ENCODE data around the gene BST2.
"Not testable (repeated sequence)": the region's sequence is repeated elsewhere in the genome, so short reads cannot be mapped to it uniquely, and the experiment has no call there.

BST2 gene

DNA sequence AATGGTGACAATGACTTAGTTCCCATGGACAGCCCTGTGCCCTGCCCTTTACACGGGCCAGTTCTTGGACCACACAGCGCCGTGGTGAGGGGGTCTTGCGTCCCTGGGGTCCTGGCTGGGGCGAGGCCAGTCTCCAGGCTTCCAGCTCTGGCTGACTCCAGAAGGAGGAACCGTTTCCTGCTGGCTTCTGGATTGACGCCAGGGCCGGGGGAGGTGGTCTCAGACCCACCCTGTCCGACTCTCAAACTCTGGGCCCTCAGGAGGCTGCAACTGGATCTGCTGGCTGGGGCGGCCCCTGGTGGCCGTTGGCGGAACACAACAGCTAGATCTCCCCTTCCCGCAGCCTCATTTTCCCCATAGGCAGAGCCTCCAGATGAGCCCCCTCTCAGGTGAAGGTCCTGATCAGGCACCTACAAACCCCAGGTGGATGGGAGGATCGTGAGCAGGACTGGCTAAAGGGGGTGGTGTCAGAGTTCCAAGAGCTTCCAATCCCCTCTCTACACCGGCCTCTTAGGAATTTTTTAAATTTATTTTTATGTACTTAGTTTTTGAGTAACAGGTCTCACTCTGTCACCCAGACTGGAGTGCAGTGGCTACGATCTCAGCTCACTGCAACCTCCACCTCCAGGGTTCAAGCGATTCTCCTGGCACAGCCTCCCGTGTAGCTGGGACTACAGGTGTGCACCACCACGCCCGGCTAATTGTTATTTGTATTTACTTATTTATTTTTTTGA lies 19.4 kb downstream of the BST2 start:
- Histone ChIP-seq H3K27ac (ENCODE audit: low read depth, low read length, severe bottlenecking) (no peak overlapping the region), H3K36me3 (ENCODE audit: control insufficient read depth, insufficient read depth, low read length) (no peaks in the 10 kb centered on the region), H3K9me3 (ENCODE audit: control insufficient read depth, low read length) (peaks cover 18% of the 10 kb centered on the region), H3K4me3 (ENCODE audit: extremely low read depth, insufficient read depth, low read length, poor library complexity, severe bottlenecking) (no peak overlapping the region), H3K4me1 (ENCODE audit: control insufficient read depth, insufficient read depth, low read length, poor library complexity, severe bottlenecking) (peaks cover 8% of the 10 kb centered on the region)
- 33 to 34% methylated on average over 12 to 13 of the region's 20 CpGs for WGBS, 2 experiments (ENCODE audit: insufficient coverage in 2 of 2)

DNA sequence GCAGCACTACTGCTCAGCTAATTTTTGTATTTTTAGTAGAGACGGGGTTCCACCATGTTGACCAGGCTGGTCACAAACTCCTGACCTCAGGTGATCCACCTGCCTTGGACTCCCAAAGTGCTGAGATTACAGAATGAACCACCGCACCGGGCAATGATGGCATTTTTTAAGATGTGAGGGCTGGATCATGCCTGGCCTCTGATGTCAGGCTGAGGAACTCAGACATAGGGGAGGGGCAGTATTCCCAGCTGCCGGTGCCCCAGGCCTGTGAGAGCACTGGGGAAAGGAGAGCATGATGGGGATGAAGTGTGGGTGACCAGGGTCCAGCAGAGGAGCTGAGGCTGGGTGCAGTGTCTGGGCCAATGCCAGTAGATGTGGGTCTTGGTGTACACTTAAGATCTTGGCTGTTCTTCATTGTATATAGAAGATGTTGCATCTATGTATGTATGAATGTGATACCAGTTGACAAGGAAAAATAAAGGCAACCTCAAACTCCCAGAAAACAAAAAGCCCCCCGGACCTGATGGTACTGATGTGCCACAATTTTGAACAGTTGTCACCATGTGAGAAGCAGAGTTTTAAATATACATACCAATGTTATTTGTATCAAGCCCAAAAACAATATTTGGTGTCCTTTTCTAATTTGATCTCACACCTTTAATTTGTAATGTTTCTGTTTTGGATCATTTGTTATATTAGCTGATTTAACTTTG lies 24.8 kb downstream of the BST2 start:
- Histone ChIP-seq H3K4me1 (ENCODE audit: control insufficient read depth, insufficient read depth, low read length, poor library complexity, severe bottlenecking) (peaks cover 34% of the 10 kb centered on the region), H3K36me3 (ENCODE audit: control insufficient read depth, insufficient read depth, low read length) (no peaks in the 10 kb centered on the region), H3K27ac (ENCODE audit: low read depth, low read length, severe bottlenecking) (no peak overlapping the region), H3K4me3 (ENCODE audit: extremely low read depth, insufficient read depth, low read length, poor library complexity, severe bottlenecking) (no peak overlapping the region), H3K9me3 (ENCODE audit: control insufficient read depth, low read length) (no peaks in the 10 kb centered on the region)
- 91 to 98% methylated on average over 4 of the region's 5 CpGs for WGBS, 2 experiments (ENCODE audit: insufficient coverage in 2 of 2)

DNA sequence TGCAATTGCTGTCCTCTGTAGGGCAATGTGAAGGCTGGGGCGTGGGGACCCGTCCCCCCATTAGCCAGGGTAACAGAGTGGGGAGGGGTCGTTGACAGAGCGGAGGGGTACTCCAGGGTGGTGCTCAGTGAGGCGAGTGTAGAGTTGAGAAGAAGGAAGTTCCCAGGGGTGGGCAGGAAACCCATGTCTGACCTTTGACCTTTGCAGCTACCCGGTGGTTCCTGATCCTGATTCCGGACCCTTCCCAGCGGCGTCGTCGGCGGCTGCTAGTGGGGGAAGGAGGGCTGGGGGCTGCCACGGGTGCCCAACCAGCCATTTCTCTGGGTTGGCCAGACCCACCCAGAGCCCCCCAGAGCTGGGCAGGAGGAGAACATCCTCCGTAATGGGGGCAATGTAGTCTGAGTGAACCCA lies 26.2 kb downstream of the BST2 start:
- H3K36me3 ChIP-seq (ENCODE audit: control insufficient read depth, insufficient read depth, low read length): no peaks in the 10 kb centered on the region
- WGBS, 2 experiments (ENCODE audit: insufficient coverage in 2 of 2): 42 to 48% methylated on average over 11 to 12 of the region's 14 CpGs
- no peaks in the 10 kb centered on the region for H3K9me3 ChIP-seq (ENCODE audit: control insufficient read depth, low read length)
- H3K4me3 ChIP-seq (ENCODE audit: extremely low read depth, insufficient read depth, low read length, poor library complexity, severe bottlenecking): no peak overlapping the region
- peak overlapping the region; percentile 30 for H3K27ac ChIP-seq (ENCODE audit: low read depth, low read length, severe bottlenecking)
- peaks cover 34% of the 10 kb centered on the region for H3K4me1 ChIP-seq (ENCODE audit: control insufficient read depth, insufficient read depth, low read length, poor library complexity, severe bottlenecking)

DNA sequence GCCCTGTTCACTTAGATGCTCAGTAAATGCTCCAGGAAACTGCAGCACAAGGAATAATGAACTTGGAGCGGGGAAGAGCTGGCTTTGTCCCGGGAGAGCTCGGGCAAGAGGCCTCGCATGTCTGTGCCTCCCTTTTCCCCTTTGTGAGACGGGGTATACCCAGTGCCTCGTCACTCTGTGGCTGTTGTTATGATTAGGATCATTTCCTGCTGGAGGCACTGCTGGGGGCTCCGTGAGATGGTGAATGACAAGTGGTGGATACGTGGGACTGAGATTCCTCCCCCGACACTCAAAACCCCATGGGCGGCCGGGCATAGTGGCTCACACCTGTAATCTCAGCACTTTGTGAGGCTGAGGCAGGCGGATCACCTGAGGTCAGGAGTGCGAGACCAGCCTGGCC lies 27.2 kb downstream of the BST2 start:
- H3K36me3 ChIP-seq (ENCODE audit: control insufficient read depth, insufficient read depth, low read length): no peaks in the 10 kb centered on the region
- H3K4me3 ChIP-seq (ENCODE audit: extremely low read depth, insufficient read depth, low read length, poor library complexity, severe bottlenecking): no peak overlapping the region
- H3K27ac ChIP-seq (ENCODE audit: low read depth, low read length, severe bottlenecking): no peak overlapping the region
- no peaks in the 10 kb centered on the region for H3K9me3 ChIP-seq (ENCODE audit: control insufficient read depth, low read length)
- WGBS, 2 experiments (ENCODE audit: insufficient coverage in 2 of 2): 82 to 87% methylated on average over 10 to 11 of the region's 13 CpGs
- peaks cover 32% of the 10 kb centered on the region for H3K4me1 ChIP-seq (ENCODE audit: control insufficient read depth, insufficient read depth, low read length, poor library complexity, severe bottlenecking)

DNA sequence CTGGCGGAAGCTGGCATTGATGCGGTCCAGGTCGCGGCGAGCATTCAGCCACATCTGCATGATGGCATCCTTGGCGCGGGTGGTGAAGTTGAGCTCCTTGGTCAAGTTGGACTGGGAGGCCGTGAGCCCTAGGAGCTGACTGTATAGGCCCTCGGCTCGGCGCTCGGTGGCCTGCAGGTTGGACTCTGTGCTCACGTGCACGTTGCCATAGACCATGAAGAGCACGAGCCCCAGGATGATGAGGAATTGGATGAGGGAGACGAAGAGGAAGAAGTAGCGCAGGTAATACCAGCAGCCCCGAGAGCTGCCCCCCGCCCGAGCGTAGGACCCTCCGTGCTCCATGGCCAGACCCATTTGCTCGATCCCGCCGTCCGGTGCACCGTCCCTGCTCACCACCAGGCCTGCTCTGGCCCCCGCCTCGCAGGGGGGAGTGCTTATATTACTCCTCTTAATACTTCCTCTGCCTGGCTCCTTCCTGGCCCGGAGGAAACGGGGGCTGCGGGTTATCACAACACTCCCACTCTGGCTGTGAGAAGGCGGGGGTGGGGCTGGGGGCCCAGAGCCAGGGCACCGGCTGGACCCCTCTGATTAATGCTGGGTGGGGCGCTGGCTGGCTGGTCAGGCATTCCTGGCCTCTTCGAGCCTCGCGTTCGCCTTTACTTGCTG lies 28.4 kb downstream of the BST2 start, which contains the start of gene PLVAP:
TSS of gene PLVAP (minus strand) at position 408 of the 666 bp plus-strand sequence. CDS start at position 354, 54 bp downstream.
- Histone ChIP-seq H3K27ac (ENCODE audit: low read depth, low read length, severe bottlenecking) (no peak within 1 kb of the TSS), H3K4me1 (ENCODE audit: control insufficient read depth, insufficient read depth, low read length, poor library complexity, severe bottlenecking) (peaks cover 26% of the 10 kb centered on the region), H3K9me3 (ENCODE audit: control insufficient read depth, low read length) (no peaks in the 10 kb centered on the region), H3K36me3 (ENCODE audit: control insufficient read depth, insufficient read depth, low read length) (no peaks in the 10 kb centered on the region), H3K4me3 (ENCODE audit: extremely low read depth, insufficient read depth, low read length, poor library complexity, severe bottlenecking) (peak within 1 kb of the TSS; percentile 18)
- WGBS, 2 experiments (ENCODE audit: insufficient coverage in 2 of 2): 88 to 93% methylated on average over 31 to 36 of the region's 39 CpGs

DNA sequence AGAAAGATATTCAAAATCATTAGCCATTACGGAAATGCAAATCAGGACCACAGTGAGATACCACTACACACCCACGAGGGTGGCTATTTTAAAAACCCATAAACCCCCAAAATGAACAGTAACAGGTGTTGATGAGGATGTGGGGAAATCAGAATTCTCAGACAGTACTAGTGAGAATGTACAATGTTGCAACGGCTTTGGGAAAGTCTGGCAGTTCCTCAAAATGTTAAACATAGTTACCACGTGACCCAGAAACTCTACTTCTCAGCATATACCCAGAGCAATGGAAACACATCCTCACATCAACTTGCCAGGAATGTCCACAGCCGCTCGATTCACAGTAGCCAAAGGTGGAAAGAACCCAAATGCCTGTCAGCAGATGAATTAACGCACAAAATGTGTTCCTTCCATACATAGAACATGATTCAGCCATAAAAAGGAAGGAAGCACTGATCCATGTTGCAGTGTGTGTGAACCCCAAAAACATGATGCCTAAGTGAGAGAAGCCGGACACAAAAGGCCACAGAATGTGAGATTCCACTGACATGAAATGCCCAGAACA lies 35.3 kb downstream of the BST2 start:
- H3K4me1 ChIP-seq (ENCODE audit: control insufficient read depth, insufficient read depth, low read length, poor library complexity, severe bottlenecking): peaks cover 6% of the 10 kb centered on the region
- no peak overlapping the region for H3K27ac ChIP-seq (ENCODE audit: low read depth, low read length, severe bottlenecking)
- H3K4me3 ChIP-seq (ENCODE audit: extremely low read depth, insufficient read depth, low read length, poor library complexity, severe bottlenecking): no peak overlapping the region
- H3K9me3 ChIP-seq (ENCODE audit: control insufficient read depth, low read length): no peaks in the 10 kb centered on the region
- no peaks in the 10 kb centered on the region for H3K36me3 ChIP-seq (ENCODE audit: control insufficient read depth, insufficient read depth, low read length)
- 99% methylated on average over 6 of the region's 8 CpGs for WGBS, 2 experiments (ENCODE audit: insufficient coverage in 2 of 2)

DNA sequence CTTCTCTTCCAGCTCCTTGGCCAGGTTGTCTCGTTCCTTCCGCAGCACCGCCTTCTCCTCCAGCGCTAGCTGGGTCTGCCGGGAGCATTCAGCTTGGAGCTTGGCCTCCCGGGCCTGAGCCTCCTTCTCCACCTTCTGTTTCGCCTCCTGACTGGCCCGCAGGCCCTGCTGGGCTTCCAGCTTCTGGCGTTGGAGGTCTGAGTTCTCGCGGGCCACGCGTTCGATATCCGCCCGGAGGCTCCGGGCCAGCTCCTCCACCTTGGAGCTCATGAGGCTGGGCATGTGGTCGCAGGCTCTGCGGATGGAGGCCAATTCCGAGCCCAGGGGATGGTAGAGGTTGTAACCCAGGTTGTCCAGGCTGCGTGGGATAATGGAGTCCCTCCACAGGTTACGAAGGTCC lies 40.1 kb downstream of the BST2 start:
- Histone ChIP-seq H3K36me3 (ENCODE audit: control insufficient read depth, insufficient read depth, low read length) (no peaks in the 10 kb centered on the region), H3K4me1 (ENCODE audit: control insufficient read depth, insufficient read depth, low read length, poor library complexity, severe bottlenecking) (peaks cover 4% of the 10 kb centered on the region), H3K27ac (ENCODE audit: low read depth, low read length, severe bottlenecking) (no peak overlapping the region), H3K4me3 (ENCODE audit: extremely low read depth, insufficient read depth, low read length, poor library complexity, severe bottlenecking) (no peak overlapping the region), H3K9me3 (ENCODE audit: control insufficient read depth, low read length) (no peaks in the 10 kb centered on the region)
- WGBS, 2 experiments (ENCODE audit: insufficient coverage in 2 of 2): 97 to 98% methylated on average over 13 to 22 of the region's 22 CpGs

DNA sequence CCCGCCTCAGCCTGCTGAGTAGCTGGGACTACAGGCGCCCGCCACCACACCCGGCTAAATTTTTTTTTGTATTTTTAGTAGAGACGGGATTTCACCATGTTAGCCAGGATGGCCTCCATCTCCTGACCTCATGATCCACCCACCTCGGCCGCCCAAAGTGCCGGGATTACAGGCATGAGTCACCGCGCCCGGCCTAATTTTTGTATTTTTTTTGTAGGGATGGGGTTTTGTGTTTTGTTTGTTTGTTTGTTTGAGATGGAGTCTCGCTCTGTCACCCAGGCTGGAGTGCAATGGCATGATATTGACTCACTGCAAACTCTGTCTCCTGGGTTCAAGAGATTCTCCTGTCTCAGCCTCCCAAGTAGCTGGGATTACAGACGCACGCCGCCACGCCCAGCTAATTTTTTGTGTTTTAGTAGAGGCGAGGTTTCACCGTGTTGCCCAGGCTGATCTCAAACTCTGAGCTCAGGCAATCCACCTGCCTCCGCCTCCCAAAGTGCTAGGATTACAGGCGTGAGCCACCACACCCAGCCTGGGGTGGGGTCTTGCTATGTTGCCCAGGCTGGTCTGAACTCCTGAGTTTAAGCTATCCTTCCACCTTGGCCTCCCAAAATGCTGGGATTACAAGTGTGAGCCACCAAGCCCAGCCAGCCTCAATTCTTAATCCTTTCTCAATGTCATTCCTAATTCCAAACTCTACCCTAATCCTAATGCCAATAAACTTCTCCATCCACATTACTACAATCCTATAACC lies 41.4 kb downstream of the BST2 start:
- 92 to 93% methylated on average over 4 to 10 of the region's 20 CpGs for WGBS, 2 experiments (ENCODE audit: insufficient coverage in 2 of 2)
- H3K27ac ChIP-seq (ENCODE audit: low read depth, low read length, severe bottlenecking); H3K4me3 ChIP-seq (ENCODE audit: extremely low read depth, insufficient read depth, low read length, poor library complexity, severe bottlenecking); H3K36me3 ChIP-seq (ENCODE audit: control insufficient read depth, insufficient read depth, low read length); H3K9me3 ChIP-seq (ENCODE audit: control insufficient read depth, low read length); H3K4me1 ChIP-seq (ENCODE audit: control insufficient read depth, insufficient read depth, low read length, poor library complexity, severe bottlenecking): not testable (repeated sequence)

DNA sequence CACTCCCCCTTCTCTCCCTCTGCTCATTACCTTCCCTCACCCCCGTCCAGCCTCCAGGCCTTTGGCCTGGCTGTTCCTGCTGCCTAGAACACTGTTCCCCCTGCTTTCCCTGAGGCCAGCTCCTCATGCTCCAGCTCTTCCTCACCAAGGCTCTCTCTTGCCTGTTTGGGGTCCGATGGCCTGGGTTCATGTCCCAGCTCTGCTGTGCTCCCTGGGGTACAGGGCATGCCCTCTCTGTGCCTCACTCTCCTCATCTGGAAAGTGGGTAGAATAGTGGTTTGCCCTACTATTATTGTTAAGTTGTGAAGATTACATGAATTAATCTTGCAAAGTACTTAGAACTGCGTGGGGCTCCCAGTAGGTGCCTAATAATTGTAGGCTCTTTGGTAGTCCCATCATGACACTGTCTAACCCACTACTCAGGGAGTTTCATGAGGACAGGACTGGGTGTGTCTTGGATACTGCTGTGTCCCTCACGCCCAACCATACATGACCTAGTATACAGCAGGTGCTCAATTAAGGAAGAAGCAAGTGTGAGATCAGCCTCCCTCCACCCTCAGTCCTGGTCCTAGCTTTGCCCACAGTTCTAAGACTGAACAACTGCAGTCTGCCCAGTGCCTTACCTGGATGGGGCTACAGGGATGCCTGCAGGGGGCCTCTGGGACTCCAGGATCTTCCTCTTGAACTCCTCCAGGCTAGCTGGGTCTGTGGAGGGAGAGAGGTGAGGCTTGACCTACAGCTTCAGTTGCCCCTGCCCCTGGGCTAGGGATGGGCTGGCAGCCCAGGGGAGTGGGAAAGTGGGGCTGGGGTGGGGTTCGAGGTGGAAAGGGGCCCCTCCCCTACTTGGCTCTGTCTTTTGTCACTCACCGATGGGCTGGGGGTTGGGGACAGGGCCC lies 45.3 kb downstream of the BST2 start:
- no peak overlapping the region for H3K27ac ChIP-seq (ENCODE audit: low read depth, low read length, severe bottlenecking)
- H3K4me1 ChIP-seq (ENCODE audit: control insufficient read depth, insufficient read depth, low read length, poor library complexity, severe bottlenecking): peaks cover 7% of the 10 kb centered on the region
- H3K36me3 ChIP-seq (ENCODE audit: control insufficient read depth, insufficient read depth, low read length): no peaks in the 10 kb centered on the region
- H3K9me3 ChIP-seq (ENCODE audit: control insufficient read depth, low read length): no peaks in the 10 kb centered on the region
- 80 to 100% methylated on average over 2 to 3 of the region's 6 CpGs for WGBS, 2 experiments (ENCODE audit: insufficient coverage in 2 of 2)
- H3K4me3 ChIP-seq (ENCODE audit: extremely low read depth, insufficient read depth, low read length, poor library complexity, severe bottlenecking): no peak overlapping the region

Measured in mesodermal cell (in vitro differentiated cells).